SU-DHL-6 (cell line): ENCODE measurements around the gene UNC13B.

ENCODE experiments used
- EZH2phosphoT487 ChIP-seq: fragments of 200-600 bp; sonication (generic), shearing (Covaris generic); conservative IDR thresholded peaks from 2 replicates; pipeline ENCODE4 v1.6.1; 2018; ENCODE audit warnings: mild to moderate bottlenecking, antibody characterized with exemption, low read length, moderate library complexity, mixed read lengths
- TF ChIP-seq, protein P1 (sequence below): fragments of 200-600 bp; sonication (generic); IDR thresholded peaks from one replicate; pipeline ENCODE4 v1.5.1; 2017; ENCODE audit warnings: antibody characterized with exemption, mild to moderate bottlenecking, low read length, moderate library complexity; ENCODE audit not compliant: insufficient read depth, poor library complexity, severe bottlenecking

DNA sequence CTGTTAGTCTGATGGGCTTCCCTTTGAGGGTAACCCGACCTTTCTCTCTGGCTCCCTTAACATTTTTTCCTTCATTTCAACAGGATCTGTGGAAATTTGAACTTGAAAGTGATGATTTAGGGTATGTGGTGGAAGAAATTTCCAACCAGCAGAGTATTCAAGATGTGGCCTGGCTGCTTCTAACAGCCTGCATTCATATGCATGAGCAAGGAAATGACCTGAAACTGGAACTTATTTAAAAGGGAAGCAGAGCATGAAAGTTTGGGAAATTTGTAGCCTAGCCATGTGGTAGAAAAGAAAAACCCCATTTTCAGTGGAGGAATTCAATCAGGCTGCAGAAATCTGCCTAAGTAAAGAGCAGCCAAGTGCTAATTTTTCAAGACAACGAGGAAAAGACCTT is 41.7 kb downstream of the UNC13B start:
- TF ChIP-seq, protein P1, sequence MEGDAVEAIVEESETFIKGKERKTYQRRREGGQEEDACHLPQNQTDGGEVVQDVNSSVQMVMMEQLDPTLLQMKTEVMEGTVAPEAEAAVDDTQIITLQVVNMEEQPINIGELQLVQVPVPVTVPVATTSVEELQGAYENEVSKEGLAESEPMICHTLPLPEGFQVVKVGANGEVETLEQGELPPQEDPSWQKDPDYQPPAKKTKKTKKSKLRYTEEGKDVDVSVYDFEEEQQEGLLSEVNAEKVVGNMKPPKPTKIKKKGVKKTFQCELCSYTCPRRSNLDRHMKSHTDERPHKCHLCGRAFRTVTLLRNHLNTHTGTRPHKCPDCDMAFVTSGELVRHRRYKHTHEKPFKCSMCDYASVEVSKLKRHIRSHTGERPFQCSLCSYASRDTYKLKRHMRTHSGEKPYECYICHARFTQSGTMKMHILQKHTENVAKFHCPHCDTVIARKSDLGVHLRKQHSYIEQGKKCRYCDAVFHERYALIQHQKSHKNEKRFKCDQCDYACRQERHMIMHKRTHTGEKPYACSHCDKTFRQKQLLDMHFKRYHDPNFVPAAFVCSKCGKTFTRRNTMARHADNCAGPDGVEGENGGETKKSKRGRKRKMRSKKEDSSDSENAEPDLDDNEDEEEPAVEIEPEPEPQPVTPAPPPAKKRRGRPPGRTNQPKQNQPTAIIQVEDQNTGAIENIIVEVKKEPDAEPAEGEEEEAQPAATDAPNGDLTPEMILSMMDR = no peak
- no peak for TF ChIP-seq EZH2phosphoT487
